Lower leg skin (tissue), 4 donors: ENCODE measurements around the gene NUP98. TPM values are rescaled to one million over a fixed set of nuclear protein-coding genes. Genes with fewer than 3 reads are reported as not detected.

Experiments used
- DNase-seq, 2 donors: peaks; one replicate each; pipeline ENCODE4 v3.0.0-alpha.2; 2019; ENCODE audit warnings: low spot score in 2 of 2
- H3K4me3 ChIP-seq: fragments of 200-600 bp; sonication (generic); 2 replicates; pipeline ENCODE4 v1.5.1; 2017; ENCODE audit warnings: mild to moderate bottlenecking, low read depth; ENCODE audit not compliant: poor library complexity, severe bottlenecking
- CTCF ChIP-seq, 3 donors: fragments of 450-650 bp; IDR thresholded peaks; one replicate each; pipeline ENCODE4 v1.5.1; 2016; ENCODE audit warnings: antibody characterized with exemption in 3 of 3, mild to moderate bottlenecking in 3 of 3, moderate library complexity in 2 of 3
- POLR2A ChIP-seq, 2 donors: fragments of 450-650 bp; IDR thresholded peaks; one replicate each; pipeline ENCODE4 v1.6.1; 2016 to 2017; ENCODE audit warnings: antibody characterized with exemption in 2 of 2, mild to moderate bottlenecking in 1 of 2, moderate library complexity in 1 of 2
- WGBS, 2 donors: methylation state at CpG; one replicate each; pipeline ENCODE4 v1.1.5; 2018; 5-methylcytosine and 5-hydroxymethylcytosine counted together
- intact Hi-C: fragments of 100-400 bp; cut with DNase I; formaldehyde crosslinking; loops from one replicate; pipeline ENCODE4 v1.15.0; 2023; ENCODE audit warnings: low total_unique reads
- total RNA-seq, 4 donors: library from RNA; depleted of rRNA; stranded (reverse); fragments of >200 nt; gene quantifications; one replicate each; pipeline ENCODE4 v1.1.0, GENCODE V29; 2016

Gene NUP98
- total RNA-seq, 4 donors from 2014 or later, result 65.4 to 220 (median 97.9) TPM

GRCh38 chr11:3700410-3700809, 96.9 kb downstream of the NUP98 start:
- 50 to 58% methylated on average over 2 of the region's 2 CpGs for WGBS, 2 donors
- no peak for TF ChIP-seq CTCF (IDR thresholded peaks at IDR 0.05)
- TF ChIP-seq POLR2A (IDR thresholded peaks at IDR 0.05), result no peak
- no peak for DNase-seq
- no peak overlapping the region for H3K4me3 ChIP-seq
- intact Hi-C loops, result no loop called here

GRCh38 chr11:3686751-3687150, 110.6 kb downstream of the NUP98 start:
- WGBS, 2 donors, result 78 to 94% methylated on average over 4 of the region's 4 CpGs
- no peak overlapping the region for H3K4me3 ChIP-seq
- no peak for DNase-seq
- intact Hi-C loops, result no loop called here
- TF ChIP-seq POLR2A (IDR thresholded peaks at IDR 0.05), result no peak

- H3K4me3 ChIP-seq, result no peak overlapping the region
- intact Hi-C loops, result no loop called here
- WGBS, 2 donors, result 76 to 81% methylated on average over 7 of the region's 7 CpGs
- DNase-seq, result no peak
- TF ChIP-seq CTCF (IDR thresholded peaks at IDR 0.05) (no peak), POLR2A (IDR thresholded peaks at IDR 0.05) (no peak)
Observed at GRCh38 chr11:3685923-3686322, 111.4 kb downstream of the NUP98 start.

GRCh38 chr11:3684819-3685172, 112.6 kb downstream of the NUP98 start:
- TF ChIP-seq CTCF (IDR thresholded peaks at IDR 0.05) (no peak), POLR2A (IDR thresholded peaks at IDR 0.05) (no peak)
- no peak overlapping the region for H3K4me3 ChIP-seq
- intact Hi-C loops, result no loop called here
- WGBS, 2 donors, result 87% methylated on average over 2 of the region's 2 CpGs
- no peak for DNase-seq

- intact Hi-C loops, result no loop called here
- H3K4me3 ChIP-seq, result no peak overlapping the region
- DNase-seq, result peak in 1 of 2 donors; percentile 62
- 93 to 94% methylated on average over 12 of the region's 12 CpGs for WGBS, 2 donors
- TF ChIP-seq POLR2A (IDR thresholded peaks at IDR 0.05), result no peak
- no peak for TF ChIP-seq CTCF (IDR thresholded peaks at IDR 0.05)
Observed at GRCh38 chr11:3684129-3684818, 113.1 kb downstream of the NUP98 start.

GRCh38 chr11:3683039-3683438, 114.3 kb downstream of the NUP98 start:
- DNase-seq, result no peak
- intact Hi-C loops, result no loop called here
- TF ChIP-seq CTCF (IDR thresholded peaks at IDR 0.05) (no peak), POLR2A (IDR thresholded peaks at IDR 0.05) (no peak)
- WGBS, 2 donors, result 96 to 98% methylated on average over 9 of the region's 9 CpGs
- no peak overlapping the region for H3K4me3 ChIP-seq
